Central memory CD4-positive, alpha-beta T cell (primary cell): ENCODE data around the gene CNN1.
"Not testable (repeated sequence)": the region's sequence is repeated elsewhere in the genome, so short reads cannot be mapped to it uniquely, and the experiment has no call there.

Experiments used
- DNase-seq: peaks from one replicate; pipeline ENCODE4 v3.0.0; 2022

Gene CNN1

GRCh38 chr19:11566164-11566563, 27.5 kb downstream of the CNN1 start:
- no peak for DNase-seq

DNA sequence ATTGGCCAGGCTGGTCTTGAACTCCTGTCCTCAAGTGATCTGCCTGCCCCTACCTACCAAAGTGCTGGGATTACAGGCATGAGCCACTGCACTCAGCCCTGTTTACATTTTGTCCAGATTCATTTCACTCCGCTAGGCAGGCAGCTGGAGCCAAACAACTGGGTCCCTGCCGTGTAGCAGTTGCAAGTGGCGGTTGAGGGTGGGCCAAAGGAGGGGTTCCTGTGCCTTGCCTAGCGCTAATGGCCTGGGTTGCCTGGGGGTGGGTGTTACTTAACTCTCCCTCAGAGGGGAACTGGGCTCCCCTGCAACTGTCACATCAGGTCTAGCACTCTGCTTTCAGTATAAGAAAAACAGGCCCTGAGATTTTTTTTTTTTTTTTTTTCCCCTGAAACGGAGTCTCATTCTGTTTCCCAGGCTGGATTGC, 31.4 kb downstream of the CNN1 start:
- no peak for DNase-seq

GRCh38 chr19:11573354-11573753, 34.7 kb downstream of the CNN1 start:
- not testable (repeated sequence) for DNase-seq

- DNase-seq: not testable (repeated sequence)
Observed at GRCh38 chr19:11573763-11574162, 35.1 kb downstream of the CNN1 start.

DNA sequence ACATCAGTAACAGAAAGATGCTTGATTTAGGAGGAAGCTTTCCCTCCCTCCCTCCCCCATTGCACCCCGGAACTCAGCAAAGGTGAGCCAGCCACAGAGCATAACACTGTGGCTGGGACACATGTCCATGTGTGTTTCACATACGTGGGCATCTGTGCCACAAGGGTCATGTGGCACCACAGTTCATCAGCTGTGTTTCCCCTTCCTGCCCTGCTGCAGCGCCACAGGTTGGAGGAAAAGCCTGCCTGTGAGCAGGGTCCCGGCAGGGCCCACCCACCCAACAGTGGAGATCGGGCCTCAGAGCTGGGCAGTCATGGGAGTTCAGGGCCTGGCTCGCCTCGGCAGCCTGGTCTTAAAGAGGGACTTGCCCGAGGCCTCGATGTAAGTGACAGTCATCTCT, 36.0 kb downstream of the CNN1 start:
- no peak for DNase-seq

GRCh38 chr19:11576227-11576626, 37.6 kb downstream of the CNN1 start:
- no peak for DNase-seq

GRCh38 chr19:11577451-11578257, 39.0 kb downstream of the CNN1 start, which contains the start of gene ACP5:
Gene ACP5, minus strand, starts transcription at chr19:11577645. Its CDS starts 328 bp downstream, at chr19:11577317.
- DNase-seq: peak; percentile 11

DNA sequence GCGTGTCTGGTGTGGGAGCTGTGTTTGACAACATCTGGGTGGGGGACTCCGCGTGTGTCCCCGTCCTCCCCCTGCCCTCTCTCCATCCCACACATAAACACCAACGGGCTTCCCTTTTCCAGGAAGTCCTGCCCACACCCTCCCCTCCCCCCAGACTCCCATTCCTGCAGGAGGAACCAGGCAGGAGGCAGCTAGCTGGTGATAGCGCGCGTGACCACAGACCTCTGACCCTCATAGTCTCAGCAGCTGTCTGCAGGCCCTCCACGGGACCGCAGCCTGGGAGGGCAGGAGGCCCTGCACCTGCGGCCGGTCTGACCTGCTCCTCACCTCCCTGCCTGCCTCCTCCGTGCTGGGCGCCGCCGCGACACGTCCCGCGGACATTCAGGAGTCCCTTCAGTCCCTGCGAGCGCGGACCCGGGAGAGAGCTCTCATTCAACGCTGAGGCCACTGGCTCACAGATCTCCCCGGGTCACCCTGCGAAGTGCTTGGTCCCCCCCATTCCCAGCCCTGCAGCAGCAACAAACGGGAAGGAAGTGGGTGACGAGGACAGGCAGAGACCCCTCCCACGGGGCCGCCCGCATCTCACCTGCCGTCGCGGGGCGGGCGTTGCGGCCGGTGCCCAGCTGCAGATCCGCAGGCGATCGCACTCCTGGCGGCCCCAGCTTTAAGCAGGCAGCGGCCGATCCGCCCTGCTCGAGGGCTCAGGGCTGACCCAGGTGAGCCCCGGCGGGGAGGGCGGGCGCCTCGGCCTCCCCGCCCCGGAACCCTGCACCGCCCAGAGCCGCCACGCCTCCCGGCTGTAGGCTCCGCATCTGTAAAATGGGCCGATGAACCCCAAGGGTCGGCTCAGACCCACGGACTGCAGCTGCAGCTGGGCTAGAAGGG, 39.8 kb downstream of the CNN1 start:
- DNase-seq: peak; percentile 25

DNA sequence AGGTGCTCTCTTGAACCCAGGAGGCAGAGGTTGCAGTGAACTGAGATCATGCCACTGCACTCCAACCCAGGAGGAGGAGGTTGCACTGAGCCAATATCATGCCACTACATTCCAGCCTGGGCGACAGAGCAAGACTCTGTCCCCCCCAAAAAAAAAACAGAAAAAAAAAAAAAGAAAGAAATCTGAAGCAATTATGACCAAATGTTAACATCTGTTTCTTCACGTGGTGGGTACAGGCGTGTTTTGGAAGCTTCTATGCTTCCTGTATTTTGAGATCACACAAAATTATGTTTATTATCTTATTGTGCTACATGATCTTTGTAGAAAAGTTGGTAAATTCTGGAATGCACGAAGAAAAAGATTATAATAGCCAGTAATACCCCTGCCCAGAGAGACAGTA, 41.5 kb downstream of the CNN1 start:
- DNase-seq: no peak

- DNase-seq: peak; percentile 37
Observed at GRCh38 chr19:11581740-11582139, 43.1 kb downstream of the CNN1 start.

GRCh38 chr19:11586331-11586730, 47.7 kb downstream of the CNN1 start:
- no peak for DNase-seq

DNA sequence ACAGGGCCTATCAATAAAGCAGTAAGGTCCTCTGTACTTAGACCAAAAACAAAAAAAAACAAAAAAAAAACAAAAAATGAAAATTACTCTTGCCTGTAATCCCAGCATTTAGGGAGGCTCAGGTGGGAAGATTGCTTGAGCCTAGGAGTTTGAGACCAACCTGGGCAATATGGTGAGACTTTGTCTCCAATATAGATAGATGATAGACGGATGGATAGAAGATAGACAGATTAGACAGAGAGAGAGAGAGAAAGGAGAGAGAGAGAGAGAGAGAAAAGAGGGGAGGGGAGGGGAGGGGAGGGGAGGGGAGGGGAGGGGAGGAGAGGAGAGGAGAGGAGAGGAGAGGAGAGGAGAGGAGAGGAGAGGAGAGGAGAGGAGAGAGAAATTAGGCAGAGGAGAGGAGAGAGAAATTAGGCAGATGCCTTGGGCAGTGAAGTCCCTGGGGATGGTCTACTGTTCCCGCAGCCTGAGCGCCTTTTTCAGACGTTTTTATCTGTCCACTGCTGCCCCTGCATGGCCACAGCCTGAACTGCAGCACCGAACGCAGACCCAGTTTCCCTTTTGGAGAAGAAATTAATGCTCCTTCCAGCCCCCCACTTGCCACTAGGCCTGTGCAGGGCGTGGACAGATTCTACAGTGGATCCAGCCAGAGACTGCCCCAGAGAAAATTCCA, 48.8 kb downstream of the CNN1 start:
- DNase-seq: peak; percentile 68

DNA sequence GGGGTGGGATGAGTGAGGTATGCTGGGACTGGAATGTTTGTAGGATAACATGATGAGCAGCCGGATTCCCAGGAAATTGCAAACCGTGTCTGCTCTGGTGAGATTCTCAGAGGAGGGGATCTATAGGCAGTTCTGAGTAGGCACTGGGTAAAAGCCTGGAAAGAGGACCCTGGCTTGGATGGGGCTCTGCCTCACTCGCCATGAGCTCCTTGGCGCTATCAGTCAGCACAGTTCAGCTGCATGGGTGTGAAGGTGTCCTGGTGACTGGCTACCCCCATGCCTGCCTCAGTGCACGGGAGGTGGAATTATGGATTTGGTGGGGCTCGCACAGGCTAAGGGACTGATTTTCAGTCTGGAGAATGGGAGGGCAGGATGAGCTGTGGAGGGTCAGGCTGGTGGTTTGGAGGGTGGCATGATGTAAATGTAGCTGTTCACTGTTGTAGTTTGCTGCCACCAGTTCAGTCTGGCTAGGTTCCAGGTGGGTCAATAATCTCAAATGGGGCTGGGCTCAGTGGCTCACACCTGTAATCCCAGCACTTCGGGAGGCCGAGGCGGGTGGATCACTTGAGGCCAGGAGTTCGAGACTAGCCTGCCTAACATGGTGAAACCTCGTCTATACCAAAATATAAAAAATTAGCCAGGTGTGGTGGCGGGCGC, 49.5 kb downstream of the CNN1 start:
- DNase-seq: no peak

GRCh38 chr19:11594084-11594483, 55.4 kb downstream of the CNN1 start:
- no peak for DNase-seq

DNA sequence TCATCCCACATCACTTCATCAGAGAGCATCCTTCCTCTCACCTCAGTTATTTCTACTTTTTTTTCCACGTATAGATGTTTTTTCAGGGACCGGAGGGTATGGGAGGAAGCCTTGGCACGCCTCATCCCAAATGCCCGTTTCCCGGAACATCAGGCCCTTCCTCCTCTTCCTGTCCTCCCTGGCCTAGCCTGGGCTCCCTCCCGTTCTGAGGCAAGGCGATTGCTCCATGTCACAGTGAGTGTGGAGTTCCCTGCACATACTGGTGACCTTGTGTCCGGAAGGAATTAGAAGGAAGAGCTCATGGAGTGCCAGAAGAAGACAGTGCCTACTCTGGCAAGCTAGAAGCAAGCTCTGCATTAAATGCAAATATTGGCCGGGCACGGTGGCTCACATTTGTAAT, 57.5 kb downstream of the CNN1 start:
- no peak for DNase-seq

DNA sequence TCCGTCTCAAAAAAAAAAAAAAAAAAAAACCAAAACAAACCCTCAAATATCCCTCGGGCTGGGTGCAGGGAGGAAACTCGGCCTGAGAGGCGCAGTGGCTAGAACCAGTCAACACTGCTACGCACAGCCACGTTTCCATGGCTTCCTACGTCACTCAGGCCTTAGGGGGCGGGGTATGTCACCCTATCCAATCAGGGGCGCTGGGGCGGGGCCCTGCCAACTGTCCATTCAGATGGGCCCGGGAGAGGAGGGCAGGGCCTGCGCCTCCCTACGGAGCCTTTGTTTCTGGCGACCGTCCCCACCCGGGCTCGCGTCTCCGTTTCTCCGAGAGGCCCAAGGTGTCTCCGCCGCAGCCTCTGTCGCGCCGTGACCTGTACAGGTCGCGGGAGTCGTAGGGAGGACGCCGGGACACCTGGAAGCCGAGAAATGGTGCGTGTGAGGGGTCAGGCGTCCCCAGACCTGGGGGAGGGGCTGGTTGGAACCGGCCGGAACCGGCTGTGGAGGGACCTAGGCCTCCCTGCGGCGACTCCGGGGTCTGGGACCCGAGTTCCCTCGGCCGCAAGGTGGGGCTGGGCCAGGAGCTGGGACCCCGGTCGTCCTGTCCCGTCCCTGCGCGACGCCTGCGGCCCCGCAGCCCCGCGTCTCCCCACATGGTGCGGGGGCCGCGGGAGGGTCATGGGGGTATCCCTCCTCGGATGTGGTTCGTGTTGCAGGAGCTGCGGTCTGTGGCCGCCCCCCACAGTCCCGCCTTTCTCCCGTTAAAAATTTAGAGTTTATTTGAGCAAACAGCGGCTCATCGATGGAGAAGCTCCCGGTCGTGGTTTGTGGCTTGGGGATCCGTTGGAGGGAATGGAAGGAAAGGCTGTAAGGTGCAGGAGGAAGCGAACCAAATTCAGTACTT, 58.8 kb downstream of the CNN1 start, which contains the start of gene ZNF627:
TSS of gene ZNF627 (plus strand) at position 282 of the 901 bp plus-strand sequence. CDS start at position 427, 145 bp downstream.
- peak; percentile 97 for DNase-seq

DNA sequence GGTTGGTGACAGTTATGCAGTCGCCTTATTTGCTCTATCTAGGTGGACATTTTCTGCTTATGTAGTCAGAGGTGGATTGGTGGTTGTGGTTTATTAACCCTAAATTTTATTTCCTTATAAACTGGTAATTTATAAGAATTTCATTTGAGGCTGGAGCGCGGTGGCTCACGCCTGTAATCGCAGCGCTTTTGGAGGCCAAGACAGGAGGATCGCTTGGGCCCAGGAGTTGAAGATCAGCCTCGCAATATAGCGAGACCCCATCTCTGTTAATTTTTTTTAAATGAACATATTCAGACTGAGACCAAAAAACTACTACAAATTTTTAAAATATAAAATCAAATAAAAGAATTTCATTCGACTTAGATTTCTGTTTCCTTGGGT, 59.4 kb downstream of the CNN1 start:
- no peak for DNase-seq

GRCh38 chr19:11598746-11599145, 60.1 kb downstream of the CNN1 start:
- DNase-seq: no peak

DNA sequence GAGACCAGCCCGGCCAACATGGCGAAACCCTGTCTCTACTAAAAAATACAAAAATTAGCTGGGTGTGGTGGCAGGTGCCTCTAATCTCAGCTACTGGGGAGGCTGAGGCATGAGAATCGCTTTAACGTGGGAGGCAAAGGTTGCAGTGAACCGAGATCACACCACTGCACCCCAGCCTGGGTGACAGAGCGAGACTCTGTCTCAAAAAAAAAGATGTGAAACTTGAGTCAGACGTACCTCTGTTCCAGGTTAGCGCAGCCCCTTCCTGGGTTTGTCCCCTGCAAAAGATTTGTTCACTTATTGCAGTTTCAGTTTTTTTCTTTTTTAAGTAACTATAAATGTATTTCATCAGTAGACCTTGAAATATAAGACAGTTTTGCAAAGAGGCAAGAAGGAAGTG, 61.1 kb downstream of the CNN1 start:
- DNase-seq: not testable (repeated sequence)
